ENCODE results near the gene BORCS6. TPM values are rescaled to one million over a fixed set of nuclear protein-coding genes. Genes with fewer than 3 reads are reported as not detected.

Gene BORCS6
- total and polyA plus RNA-seq, 2 of the 4 experiments (the other 2 are of a cell fraction): 2.7 to 3.3 TPM

DNA sequence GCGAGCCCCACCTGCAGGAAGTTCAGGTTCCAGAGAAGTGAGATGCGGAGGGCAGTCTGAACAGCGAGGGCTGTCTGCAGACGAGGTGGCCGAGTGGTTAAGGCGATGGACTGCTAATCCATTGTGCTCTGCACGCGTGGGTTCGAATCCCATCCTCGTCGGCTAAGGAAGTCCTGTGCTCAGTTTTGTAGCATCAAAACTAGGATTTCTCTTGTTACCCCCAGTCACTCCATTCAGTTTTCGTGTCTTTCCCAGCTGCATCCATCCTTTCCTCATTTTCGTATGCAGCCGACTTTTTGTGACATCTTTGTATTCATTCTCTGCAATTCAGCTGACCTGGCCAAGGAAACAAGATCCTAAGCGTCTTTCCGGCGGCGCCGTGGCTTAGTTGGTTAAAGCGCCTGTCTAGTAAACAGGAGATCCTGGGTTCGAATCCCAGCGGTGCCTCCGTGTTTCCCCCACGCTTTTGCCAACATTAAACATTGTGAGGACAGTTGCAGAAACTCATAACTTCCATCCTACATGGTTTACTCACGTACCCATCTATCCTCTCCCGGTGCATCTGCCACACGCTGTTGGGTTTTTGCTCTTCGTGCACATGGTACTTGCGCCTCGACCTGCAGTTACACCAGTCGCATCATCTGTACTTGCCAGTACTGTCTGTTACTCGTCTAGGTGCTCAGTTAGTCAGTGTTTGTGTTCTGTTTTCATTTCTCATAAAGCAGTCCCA, 3.0 kb downstream of the BORCS6 start:
- H4K5ac ChIP-seq (ENCODE audit: low read depth, low read length): peak overlapping the region; percentile 15; the same call in 1 of the 2 replicates
- ChIA-PET POLR2A (ENCODE audit: unreplicated experiment) (interaction anchor here (0.6 kb wide), 1 partner anchor 49 kb away, joined by 6 read pairs; no protein-coding TSS in a partner anchor), CTCF (interaction anchor here (0.7 to 1.1 kb wide), 2 partner anchors 35 to 68 kb away, joined by 3 read pairs; no protein-coding TSS in a partner anchor)
- peak overlapping the region; percentile 72 for H3K14ac ChIP-seq (replicated peaks; ENCODE audit: low read depth, low read length)
- intact Hi-C loops (cut with micrococcal nuclease) (loop anchor here (1.0 to 5.0 kb wide), 5 partner anchors 35 to 115 kb away; partner anchors contain the start of gene HES7), in situ Hi-C loops (cut with MboI; ENCODE audit: low sequenced_read_pairs) (no loop called here), dilution Hi-C loops (cut with HindIII; ENCODE audit: low sequenced_read_pairs, unreplicated experiment) (no loop called here)
- H2AK5ac ChIP-seq (ENCODE audit: low read depth, low read length): peak overlapping the region; percentile 73; the same call in 1 of the 2 replicates
- no peak overlapping the region for H3K56ac ChIP-seq (ENCODE audit: extremely low read depth, insufficient read depth, low read length)
- no peaks in the 10 kb centered on the region for H3K27me3 ChIP-seq (ENCODE audit: control insufficient read depth, insufficient read depth, low read length)
- BruUV-seq (replicated peaks): no TSS peak
- DNase-seq (peak; percentile 97), ATAC-seq (ENCODE audit: low read depth) (peak; percentile 51)
- 2% methylated on average over 8 of the region's 32 CpGs; no CpG with 5 or more reads in 1 of the 2 experiments for WGBS, 2 experiments (ENCODE audit: extremely low coverage in 2 of 2, insufficient read length in 1 of 2)
- peak overlapping the region; percentile 30; the same call in 1 of the 2 replicates for H3K18ac ChIP-seq (ENCODE audit: low read depth, low read length)
- H2AK9ac ChIP-seq (replicated peaks; ENCODE audit: low read depth, low read length, poor library complexity): peak overlapping the region; percentile 83
- peaks cover 14% of the 10 kb centered on the region for H3K9me1 ChIP-seq (ENCODE audit: insufficient read depth, low read length)
- H2BK15ac ChIP-seq (ENCODE audit: low read depth, low read length): no peak overlapping the region
- peak overlapping the region; percentile 9; the same call in 1 of the 2 replicates for H4K91ac ChIP-seq (ENCODE audit: insufficient read depth, low read depth, low read length)
- peaks cover 11% of the 10 kb centered on the region for H3K4me1 ChIP-seq (ENCODE audit: control insufficient read depth, insufficient read depth, low read length)
- H3K27ac ChIP-seq (ENCODE audit: insufficient read depth, low read length): peak overlapping the region; percentile 54
- peaks cover 22% of the 10 kb centered on the region for H4K20me1 ChIP-seq (ENCODE audit: insufficient read depth, low read length)
- H3K9ac ChIP-seq (ENCODE audit: low read depth, low read length): peak overlapping the region; percentile 59
- peak overlapping the region; percentile 3; the same call in 1 of the 2 replicates for H2BK120ac ChIP-seq (ENCODE audit: low read depth, low read length)
- H3K36me3 ChIP-seq (ENCODE audit: control insufficient read depth, insufficient read depth, low read length): no peaks in the 10 kb centered on the region
- H3K4me2 ChIP-seq (ENCODE audit: low read depth, low read length): peak overlapping the region; percentile 88
- peak overlapping the region in 1 of 2 experiments; percentile 58; a peak in 1 of 4 replicates for H4K8ac ChIP-seq (ENCODE audit: low read depth in 2 of 2, low read length in 2 of 2)
- no peak overlapping the region for H2BK20ac ChIP-seq (ENCODE audit: low read depth, low read length)
- peak overlapping the region; percentile 50 for H3K4me3 ChIP-seq (ENCODE audit: insufficient read depth, low read depth, low read length)
- no peaks in the 10 kb centered on the region for H3K9me3 ChIP-seq (ENCODE audit: control insufficient read depth, insufficient read depth, low read length)
- H3K4ac ChIP-seq (ENCODE audit: low read depth, low read length): peak overlapping the region; percentile 52
- H2AFZ ChIP-seq (replicated peaks; ENCODE audit: low read length, poor library complexity): peak overlapping the region; percentile 92
- peak overlapping the region; percentile 87 for H2BK5ac ChIP-seq (ENCODE audit: low read depth, low read length, poor library complexity, severe bottlenecking)
- peaks cover 0 to 16% of the 10 kb centered on the region in 2 experiments; a peak in 2 of 4 replicates for H3K79me1 ChIP-seq (ENCODE audit: low read depth in 1 of 2, low read length in 2 of 2)
- peak overlapping the region; percentile 76 for H3K23ac ChIP-seq (ENCODE audit: low read depth, low read length)
- TF ChIP-seq RCOR1 (IDR thresholded peaks at IDR 0.05; ENCODE audit: insufficient replicate concordance, low read length) (no peak), MAZ (IDR thresholded peaks at IDR 0.05; ENCODE audit: borderline replicate concordance, low read depth, low read length) (peak; percentile 16; the same call in 1 of the 2 replicates), RAD21 (IDR thresholded peaks at IDR 0.05; ENCODE audit: low read length) (peak; percentile 14), MXI1 (IDR thresholded peaks at IDR 0.05; ENCODE audit: borderline replicate concordance, low read depth, low read length) (0 out of 2 replicates have a peak, but pooled peaks have one; percentile 34), SMC3 (IDR thresholded peaks at IDR 0.05; ENCODE audit: low read depth, low read length) (no peak), CEBPB (IDR thresholded peaks at IDR 0.05; ENCODE audit: low read depth, low read length) (no peak), FOS (IDR thresholded peaks at IDR 0.05; ENCODE audit: low read depth, low read length) (peak; percentile 80), NFE2L2 (IDR thresholded peaks at IDR 0.05; ENCODE audit: low read depth, low read length) (no peak), POLR2A (IDR thresholded peaks at IDR 0.05; ENCODE audit: low read depth, low read length) (no peak), MAFK (IDR thresholded peaks at IDR 0.05; ENCODE audit: low read depth, low read length) (peak; percentile 49; the same call in 1 of the 2 replicates), CHD1 (IDR thresholded peaks at IDR 0.05; ENCODE audit: low read depth, low read length) (no peak), BHLHE40 (IDR thresholded peaks at IDR 0.05; ENCODE audit: low read depth, low read length) (no peak), RFX5 (IDR thresholded peaks at IDR 0.05; ENCODE audit: low read depth, low read length) (no peak)
- TF ChIP-seq, protein P1, sequence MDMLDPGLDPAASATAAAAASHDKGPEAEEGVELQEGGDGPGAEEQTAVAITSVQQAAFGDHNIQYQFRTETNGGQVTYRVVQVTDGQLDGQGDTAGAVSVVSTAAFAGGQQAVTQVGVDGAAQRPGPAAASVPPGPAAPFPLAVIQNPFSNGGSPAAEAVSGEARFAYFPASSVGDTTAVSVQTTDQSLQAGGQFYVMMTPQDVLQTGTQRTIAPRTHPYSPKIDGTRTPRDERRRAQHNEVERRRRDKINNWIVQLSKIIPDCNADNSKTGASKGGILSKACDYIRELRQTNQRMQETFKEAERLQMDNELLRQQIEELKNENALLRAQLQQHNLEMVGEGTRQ (IDR thresholded peaks at IDR 0.05; ENCODE audit: low read depth, low read length): 0 out of 2 replicates have a peak, but pooled peaks have one; percentile 13
- TF ChIP-seq, protein P2, sequence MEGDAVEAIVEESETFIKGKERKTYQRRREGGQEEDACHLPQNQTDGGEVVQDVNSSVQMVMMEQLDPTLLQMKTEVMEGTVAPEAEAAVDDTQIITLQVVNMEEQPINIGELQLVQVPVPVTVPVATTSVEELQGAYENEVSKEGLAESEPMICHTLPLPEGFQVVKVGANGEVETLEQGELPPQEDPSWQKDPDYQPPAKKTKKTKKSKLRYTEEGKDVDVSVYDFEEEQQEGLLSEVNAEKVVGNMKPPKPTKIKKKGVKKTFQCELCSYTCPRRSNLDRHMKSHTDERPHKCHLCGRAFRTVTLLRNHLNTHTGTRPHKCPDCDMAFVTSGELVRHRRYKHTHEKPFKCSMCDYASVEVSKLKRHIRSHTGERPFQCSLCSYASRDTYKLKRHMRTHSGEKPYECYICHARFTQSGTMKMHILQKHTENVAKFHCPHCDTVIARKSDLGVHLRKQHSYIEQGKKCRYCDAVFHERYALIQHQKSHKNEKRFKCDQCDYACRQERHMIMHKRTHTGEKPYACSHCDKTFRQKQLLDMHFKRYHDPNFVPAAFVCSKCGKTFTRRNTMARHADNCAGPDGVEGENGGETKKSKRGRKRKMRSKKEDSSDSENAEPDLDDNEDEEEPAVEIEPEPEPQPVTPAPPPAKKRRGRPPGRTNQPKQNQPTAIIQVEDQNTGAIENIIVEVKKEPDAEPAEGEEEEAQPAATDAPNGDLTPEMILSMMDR (conservative IDR thresholded peaks at IDR 0.05; ENCODE audit: low read depth, low read length): peak; percentile 39; the same call in 1 of the 2 replicates

All from IMR-90 (cell line).